ENCODE measurements around the gene MESP2.

DNA sequence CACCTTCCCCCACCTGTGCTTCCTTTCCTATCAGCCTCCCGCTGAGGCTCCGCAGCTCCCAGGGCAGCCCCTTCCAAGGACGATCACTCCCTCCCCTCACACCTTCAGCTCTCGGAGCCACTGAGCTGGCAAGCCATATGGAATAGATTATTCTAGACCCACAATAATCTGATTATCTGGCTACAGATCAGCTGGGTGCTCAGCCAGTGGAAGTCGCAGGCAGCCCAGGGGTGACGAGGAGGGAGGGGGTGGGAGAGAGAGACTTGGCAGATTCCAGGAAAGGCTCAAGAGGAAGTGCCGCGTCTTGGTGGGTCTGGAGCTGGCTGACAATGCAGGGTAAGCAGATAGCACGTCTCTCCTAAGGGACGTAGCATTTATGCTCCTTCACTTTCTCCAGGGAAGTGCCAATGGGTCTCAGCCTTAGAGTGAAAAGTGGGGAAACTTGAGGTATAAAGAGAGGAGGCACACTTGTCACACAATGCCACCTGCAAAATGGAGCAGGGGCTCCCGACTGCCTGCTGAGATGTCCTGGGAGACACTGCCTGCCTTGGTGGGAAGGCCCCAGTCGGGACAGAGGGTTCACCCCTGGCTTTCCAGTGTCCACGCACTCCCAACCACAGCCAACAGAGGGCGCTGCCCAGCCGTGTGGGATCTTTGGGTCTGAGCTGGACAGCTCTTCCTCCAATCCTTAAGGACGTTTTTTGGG lies 15.7 kb upstream of the MESP2 start:
- TF ChIP-seq SP1 (IDR thresholded peaks at IDR 0.05; ENCODE audit: low read depth, low read length) (no peak), SUZ12 (IDR thresholded peaks at IDR 0.05; ENCODE audit: low read length) (no peak), EZH2 (IDR thresholded peaks at IDR 0.05; ENCODE audit: low read depth, low read length, severe bottlenecking) (no peak)
